ENCODE measurements around the gene LZTR1. TPM values are rescaled to one million over a fixed set of nuclear protein-coding genes. Genes with fewer than 3 reads are reported as not detected.
"Not testable (repeated sequence)": the region's sequence is repeated elsewhere in the genome, so short reads cannot be mapped to it uniquely, and the experiment has no call there.

Gene LZTR1
- total and polyA plus RNA-seq, 2 donors (not counting 3 experiments of a cell fraction or from before 2014, with no cell fraction given): 56.6 to 86.8 TPM

GRCh38 chr22:20970939-20971657 is 11.0 kb upstream of the LZTR1 start:
- no peaks in the 10 kb centered on the region for H4K20me1 ChIP-seq (replicated peaks; ENCODE audit: control insufficient read depth, extremely low read depth, insufficient read depth, low read length)
- H3K4me3 ChIP-seq (replicated peaks in 1 of 3; ENCODE audit: insufficient read depth in 1 of 3, low read depth in 1 of 3, low read length in 3 of 3): no peak overlapping the region
- FAIRE-seq: no peak
- no peaks in the 10 kb centered on the region for H3K36me3 ChIP-seq (ENCODE audit: control insufficient read depth in 2 of 2, extremely low read depth in 1 of 2, insufficient read depth in 2 of 2, low read length in 2 of 2)
- no peak for TF ChIP-seq MAX (IDR thresholded peaks at IDR 0.05; ENCODE audit: insufficient read depth, insufficient read length)
- no peak for TF ChIP-seq POLR2AphosphoS5 (IDR thresholded peaks at IDR 0.05; ENCODE audit: insufficient read depth, low read depth, low read length)
- no peak for TF ChIP-seq JUN (IDR thresholded peaks at IDR 0.05; ENCODE audit: borderline replicate concordance, insufficient read depth, insufficient read length, low read depth)
- no peak for TF ChIP-seq GATA2 (IDR thresholded peaks at IDR 0.05; ENCODE audit: insufficient read depth, insufficient read length, low read depth, low read length)
- TF ChIP-seq EZH2 (IDR thresholded peaks at IDR 0.05; ENCODE audit: borderline replicate concordance, low read depth, low read length, severe bottlenecking): no peak
- no peak for TF ChIP-seq MYC (IDR thresholded peaks at IDR 0.05; ENCODE audit: low read depth, low read length)
- no peak for TF ChIP-seq POLR2A (IDR thresholded peaks at IDR 0.05; ENCODE audit: low read depth, low read length)
- no peak for TF ChIP-seq FOS (IDR thresholded peaks at IDR 0.05; ENCODE audit: borderline replicate concordance, insufficient read depth, low read length)
- no peak for TF ChIP-seq CTCF (IDR thresholded peaks at IDR 0.05; ENCODE audit: extremely low read depth in 1 of 2, insufficient read depth in 1 of 2, low read depth in 1 of 2, low read length in 2 of 2)
- H3K9ac ChIP-seq (replicated peaks; ENCODE audit: extremely low read depth, insufficient read depth, low read length): no peak overlapping the region
- no peak for DNase-seq (ENCODE audit: low read depth, low spot score)
- H3K27me3 ChIP-seq (ENCODE audit: control insufficient read depth in 2 of 2, insufficient read depth in 2 of 2, low read length in 2 of 2): peaks cover 0 to 2% of the 10 kb centered on the region in 2 experiments
- no peak overlapping the region for H3K27ac ChIP-seq (ENCODE audit: insufficient read depth, low read depth, low read length)
- dilution Hi-C loops (cut with MboI; ENCODE audit: extremely low pct_ligation_motif_present, low sequenced_read_pairs) (no loop called here), intact Hi-C loops (cut with micrococcal nuclease) (no loop called here)
- no peak overlapping the region for H3K4me2 ChIP-seq (ENCODE audit: insufficient read depth, low read length)
- H2AFZ ChIP-seq (ENCODE audit: low read depth, low read length): no peak overlapping the region
- H3K4me1 ChIP-seq (ENCODE audit: control insufficient read depth, extremely low read depth, insufficient read depth, low read length): peaks cover 2% of the 10 kb centered on the region
- H3K9me1 ChIP-seq (replicated peaks; ENCODE audit: control insufficient read depth, extremely low read depth, insufficient read depth, low read length): no peaks in the 10 kb centered on the region
- BruUV-seq (replicated peaks): no TSS peak
- POLR2A ChIA-PET: no interaction called here
- H3K9me3 ChIP-seq (replicated peaks; ENCODE audit: control insufficient read depth, insufficient read depth, low read length): no peaks in the 10 kb centered on the region
- H3K79me2 ChIP-seq (ENCODE audit: control insufficient read depth, insufficient read depth, low read length): no peaks in the 10 kb centered on the region
- CTCF ChIA-PET: interaction anchor here (0.5 to 2.8 kb wide), 5 partner anchors 8 to 52 kb away, joined by 3 to 13 read pairs (median 4); partner anchors contain the start of gene LZTR1

GRCh38 chr22:20972014-20972694 is 9.9 kb upstream of the LZTR1 start:
- H2AFZ ChIP-seq (ENCODE audit: low read depth, low read length); H3K9me3 ChIP-seq (replicated peaks; ENCODE audit: control insufficient read depth, insufficient read depth, low read length); dilution Hi-C loops (cut with MboI; ENCODE audit: extremely low pct_ligation_motif_present, low sequenced_read_pairs); H3K4me2 ChIP-seq (ENCODE audit: insufficient read depth, low read length); H3K79me2 ChIP-seq (ENCODE audit: control insufficient read depth, insufficient read depth, low read length); intact Hi-C loops (cut with micrococcal nuclease); DNase-seq (ENCODE audit: low read depth, low spot score); H3K36me3 ChIP-seq (ENCODE audit: control insufficient read depth in 2 of 2, extremely low read depth in 1 of 2, insufficient read depth in 2 of 2, low read length in 2 of 2); H3K9me1 ChIP-seq (replicated peaks; ENCODE audit: control insufficient read depth, extremely low read depth, insufficient read depth, low read length); FAIRE-seq; BruUV-seq (replicated peaks); H3K4me1 ChIP-seq (ENCODE audit: control insufficient read depth, extremely low read depth, insufficient read depth, low read length); H3K4me3 ChIP-seq (replicated peaks in 1 of 3; ENCODE audit: insufficient read depth in 1 of 3, low read depth in 1 of 3, low read length in 3 of 3); H4K20me1 ChIP-seq (replicated peaks; ENCODE audit: control insufficient read depth, extremely low read depth, insufficient read depth, low read length); H3K27me3 ChIP-seq (ENCODE audit: control insufficient read depth in 2 of 2, insufficient read depth in 2 of 2, low read length in 2 of 2); H3K27ac ChIP-seq (ENCODE audit: insufficient read depth, low read depth, low read length); H3K9ac ChIP-seq (replicated peaks; ENCODE audit: extremely low read depth, insufficient read depth, low read length): not testable (repeated sequence)
- CTCF ChIA-PET: interaction anchor here (1.3 to 2.8 kb wide), 5 partner anchors 9 to 87 kb away, joined by 4 to 13 read pairs (median 6); partner anchors contain the start of gene LZTR1
- POLR2A ChIA-PET: interaction anchor here (1.2 kb wide), 1 partner anchor 10 kb away, joined by 3 read pairs; the partner anchor contains the start of gene LZTR1

Data from endothelial cell of umbilical vein (primary cell).